NCI-H1436 (cell line): ENCODE data around the gene FGGY.

Experiments
- DNase-seq: peaks from one replicate; lab custom pipeline; 2025; lab: John Stamatoyannopoulos, UW

Gene FGGY

GRCh38 chr1:59315529-59316463 is 18.9 kb downstream of the FGGY start:
- no peak for DNase-seq

- DNase-seq = no peak
Observed at GRCh38 chr1:59316497-59317128, 19.7 kb downstream of the FGGY start.

- DNase-seq = no peak
Observed at GRCh38 chr1:59317343-59317742, 20.4 kb downstream of the FGGY start.

GRCh38 chr1:59317780-59318179 is 20.9 kb downstream of the FGGY start:
- no peak for DNase-seq

GRCh38 chr1:59318271-59318860 is 21.5 kb downstream of the FGGY start:
- DNase-seq = no peak

GRCh38 chr1:59322394-59322793 is 25.5 kb downstream of the FGGY start:
- DNase-seq = no peak

- DNase-seq = no peak
Observed at GRCh38 chr1:59322814-59323213, 25.9 kb downstream of the FGGY start.

GRCh38 chr1:59323879-59324278 is 27.0 kb downstream of the FGGY start:
- no peak for DNase-seq

- DNase-seq = no peak
Observed at GRCh38 chr1:59328353-59328752, 31.5 kb downstream of the FGGY start.

- DNase-seq = no peak
Observed at GRCh38 chr1:59329412-59330053, 32.6 kb downstream of the FGGY start.

GRCh38 chr1:59331686-59332620 is 35.1 kb downstream of the FGGY start:
- DNase-seq = no peak

GRCh38 chr1:59332983-59333382 is 36.1 kb downstream of the FGGY start:
- no peak for DNase-seq

- no peak for DNase-seq
Observed at GRCh38 chr1:59333626-59334277, 36.9 kb downstream of the FGGY start.

GRCh38 chr1:59340411-59341307 is 43.8 kb downstream of the FGGY start:
- DNase-seq = no peak

GRCh38 chr1:59342801-59343575 is 46.1 kb downstream of the FGGY start:
- DNase-seq = no peak

- no peak for DNase-seq
Observed at GRCh38 chr1:59343576-59343840, 46.6 kb downstream of the FGGY start.

- no peak for DNase-seq
Observed at GRCh38 chr1:59345221-59345620, 48.3 kb downstream of the FGGY start.

GRCh38 chr1:59346429-59346828 is 49.5 kb downstream of the FGGY start:
- DNase-seq = no peak

GRCh38 chr1:59349101-59349500 is 52.2 kb downstream of the FGGY start:
- DNase-seq = no peak
